ENCODE results near the gene GOSR1.
"Not testable (repeated sequence)": the region's sequence is repeated elsewhere in the genome, so short reads cannot be mapped to it uniquely, and the experiment has no call there.

Gene GOSR1

DNA sequence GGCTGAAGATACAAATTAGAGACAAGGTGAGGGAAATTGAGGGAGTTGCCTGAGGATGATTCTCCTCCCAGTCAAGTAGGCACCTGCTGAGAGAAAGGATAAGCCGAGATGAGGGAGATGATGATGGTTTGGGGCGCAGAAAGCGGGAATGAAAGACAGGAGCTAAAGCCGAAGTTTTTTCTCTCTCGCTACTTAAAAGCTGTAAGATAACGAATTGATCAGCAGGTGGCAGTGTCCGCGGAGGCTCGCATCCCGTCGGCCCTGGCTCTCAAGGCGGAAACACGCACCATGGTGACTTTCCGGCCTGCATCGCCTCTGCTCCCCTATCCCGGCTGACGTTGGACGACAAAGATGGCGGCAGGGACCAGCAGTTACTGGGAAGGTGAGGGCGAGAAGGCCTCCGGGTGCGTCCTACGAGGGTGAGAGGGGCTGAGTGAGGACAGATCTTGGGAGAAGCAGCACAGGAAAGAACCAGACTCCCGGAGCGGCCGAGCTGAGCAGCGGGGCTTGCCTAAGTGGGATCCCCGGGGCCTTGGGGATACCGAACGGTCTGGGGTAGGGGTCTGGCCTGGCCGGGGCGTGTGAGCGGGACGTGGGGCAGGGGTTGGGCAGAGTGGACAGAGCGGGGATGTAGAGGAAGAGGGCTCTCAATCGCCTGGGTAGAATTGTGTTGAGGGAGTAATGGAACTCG lies at the start of gene GOSR1:
Gene GOSR1 (plus strand): TSS at position 326 of the 691 bp plus-strand sequence. CDS start 26 bp downstream, at position 352.
- in situ Hi-C loops (cut with HindIII; ENCODE audit: low pct_ligation_motif_present, low pct_unique_long_range_greater_than_20kb, low sequenced_read_pairs): no loop called here
- peak; percentile 97 for DNase-seq

DNA sequence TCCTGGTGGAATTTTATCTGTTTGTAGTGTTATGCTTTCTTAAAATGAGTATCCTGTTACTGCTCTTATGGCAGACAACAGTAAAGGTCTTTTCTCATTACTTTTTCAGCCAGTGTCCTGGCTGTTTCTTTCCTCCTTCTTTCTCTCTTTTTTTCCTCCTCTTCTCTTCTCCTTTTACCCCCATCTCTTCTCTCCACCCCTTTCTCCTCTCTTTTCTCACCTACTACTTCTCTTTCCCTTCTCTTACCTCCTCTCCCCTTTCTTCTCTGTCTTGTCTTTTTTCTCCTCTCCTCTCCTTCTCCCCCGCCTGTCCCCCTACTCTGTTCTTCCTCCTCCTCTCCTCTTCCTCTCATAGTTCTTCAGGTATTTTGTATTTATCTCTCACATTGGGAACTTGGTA lies 49.6 kb upstream of the GOSR1 start:
- in situ Hi-C loops (cut with HindIII; ENCODE audit: low pct_ligation_motif_present, low pct_unique_long_range_greater_than_20kb, low sequenced_read_pairs): no loop called here
- no peak for DNase-seq

DNA sequence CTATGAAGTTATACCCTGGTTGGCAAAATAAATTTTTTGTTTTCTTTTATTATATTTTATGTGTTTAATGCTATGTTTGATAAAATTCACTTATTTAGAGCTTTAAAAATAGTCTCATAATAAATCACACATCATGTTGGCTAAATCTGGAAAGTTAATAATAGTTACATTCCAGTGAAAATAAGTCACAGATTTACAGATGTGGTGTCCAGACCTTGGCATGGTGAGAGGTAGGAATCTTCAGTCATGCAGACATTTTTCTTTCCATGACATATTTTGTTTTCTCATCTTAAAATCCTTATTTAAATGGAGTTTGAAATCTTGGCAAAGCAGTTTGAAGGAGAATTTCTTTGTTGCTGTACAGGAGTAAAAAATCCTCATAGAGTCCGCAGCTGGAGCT lies 48.1 kb upstream of the GOSR1 start:
- peak; percentile 16 for DNase-seq
- in situ Hi-C loops (cut with HindIII; ENCODE audit: low pct_ligation_motif_present, low pct_unique_long_range_greater_than_20kb, low sequenced_read_pairs): no loop called here

DNA sequence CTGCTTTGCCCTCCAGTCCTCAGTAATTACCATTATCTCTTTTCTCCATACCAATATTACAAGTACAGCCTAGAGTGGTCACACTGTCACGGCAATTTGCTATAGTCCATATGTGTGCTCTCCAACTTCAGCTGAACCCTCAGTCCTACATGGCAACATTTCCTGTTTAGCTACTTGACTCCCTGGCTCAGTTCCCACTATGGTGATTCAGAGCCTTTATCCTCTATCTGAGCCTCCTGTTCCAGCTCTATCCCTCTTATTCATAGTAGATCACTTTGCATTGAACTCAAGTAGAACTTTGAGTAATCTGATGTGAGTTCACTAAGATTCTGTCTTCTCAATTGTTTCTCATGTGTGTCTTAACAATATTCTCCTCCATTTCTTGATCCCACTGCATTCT lies 43.7 kb upstream of the GOSR1 start:
- DNase-seq: peak; percentile 81
- in situ Hi-C loops (cut with HindIII; ENCODE audit: low pct_ligation_motif_present, low pct_unique_long_range_greater_than_20kb, low sequenced_read_pairs): no loop called here

DNA sequence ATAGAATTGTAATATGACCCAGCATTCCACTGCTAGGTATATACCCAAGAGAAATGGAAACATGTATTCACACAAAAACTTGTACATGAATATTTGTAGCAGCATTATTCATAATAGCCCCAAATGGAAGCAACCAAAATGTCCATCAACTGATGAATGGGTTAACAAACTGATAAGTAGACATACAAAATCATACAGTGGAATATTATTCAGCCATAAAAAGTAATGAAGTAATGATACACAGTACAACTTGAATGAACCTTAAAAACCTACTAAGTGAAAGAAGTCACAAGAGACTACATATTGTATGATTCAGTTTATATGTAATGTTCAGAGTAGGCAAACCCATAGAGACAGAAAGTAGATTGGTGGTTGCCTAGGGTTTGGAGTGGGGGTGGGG lies 40.5 kb upstream of the GOSR1 start:
- in situ Hi-C loops (cut with HindIII; ENCODE audit: low pct_ligation_motif_present, low pct_unique_long_range_greater_than_20kb, low sequenced_read_pairs): no loop called here
- no peak for DNase-seq

DNA sequence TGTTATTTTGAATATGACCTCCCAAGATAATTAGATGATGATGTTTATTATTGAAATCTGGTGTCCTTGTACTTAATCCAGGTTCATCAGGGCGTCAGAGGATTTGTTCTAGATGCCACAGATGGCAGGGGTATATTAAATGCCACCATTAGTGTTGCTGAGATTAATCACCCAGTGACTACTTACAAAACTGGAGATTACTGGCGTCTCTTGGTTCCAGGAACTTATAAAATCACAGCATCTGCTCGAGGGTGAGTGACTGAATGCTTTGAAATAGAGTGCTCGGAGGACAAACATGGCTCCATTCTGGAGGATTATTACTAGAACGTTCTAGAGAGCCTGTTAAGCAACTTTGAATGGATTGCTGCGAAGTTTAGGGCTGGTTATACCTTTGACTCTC lies 33.5 kb upstream of the GOSR1 start:
- in situ Hi-C loops (cut with HindIII; ENCODE audit: low pct_ligation_motif_present, low pct_unique_long_range_greater_than_20kb, low sequenced_read_pairs): no loop called here
- DNase-seq: no peak

DNA sequence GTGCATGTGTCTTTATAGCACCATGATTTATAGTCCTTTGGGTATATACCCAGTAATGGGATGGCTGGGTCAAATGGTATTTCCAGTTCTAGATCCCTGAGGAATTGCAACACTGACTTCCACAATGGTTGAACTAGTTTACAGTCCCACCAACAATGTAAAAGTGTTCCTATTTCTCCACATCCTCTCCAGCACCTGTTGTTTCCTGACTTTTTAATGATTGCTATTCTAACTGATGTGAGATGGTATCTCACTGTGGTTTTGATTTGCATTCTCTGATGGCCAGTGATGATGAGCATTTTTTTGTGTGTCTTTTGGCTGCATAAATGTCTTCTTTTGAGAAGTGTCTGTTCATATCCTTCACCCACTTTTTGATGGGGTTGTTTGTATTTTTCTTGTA lies 30.6 kb upstream of the GOSR1 start:
- in situ Hi-C loops (cut with HindIII; ENCODE audit: low pct_ligation_motif_present, low pct_unique_long_range_greater_than_20kb, low sequenced_read_pairs); DNase-seq: not testable (repeated sequence)

DNA sequence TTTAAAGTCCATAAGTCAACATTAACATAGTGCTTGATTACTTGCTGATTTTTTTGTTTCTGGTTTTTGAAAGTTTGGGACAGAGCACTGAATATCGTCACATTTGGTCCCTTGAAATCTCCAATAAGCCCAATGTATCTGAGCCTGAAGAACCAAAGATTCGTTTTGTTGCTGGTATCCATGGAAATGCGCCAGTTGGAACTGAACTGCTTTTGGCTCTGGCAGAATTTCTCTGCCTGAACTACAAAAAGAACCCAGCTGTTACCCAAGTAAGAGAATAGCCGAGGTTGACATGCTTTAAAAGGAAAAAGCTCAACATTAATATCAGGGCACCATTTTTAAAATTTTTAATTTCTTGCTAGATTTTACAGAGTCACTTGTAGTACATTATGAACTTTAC lies 27.7 kb upstream of the GOSR1 start:
- in situ Hi-C loops (cut with HindIII; ENCODE audit: low pct_ligation_motif_present, low pct_unique_long_range_greater_than_20kb, low sequenced_read_pairs): no loop called here
- no peak for DNase-seq

DNA sequence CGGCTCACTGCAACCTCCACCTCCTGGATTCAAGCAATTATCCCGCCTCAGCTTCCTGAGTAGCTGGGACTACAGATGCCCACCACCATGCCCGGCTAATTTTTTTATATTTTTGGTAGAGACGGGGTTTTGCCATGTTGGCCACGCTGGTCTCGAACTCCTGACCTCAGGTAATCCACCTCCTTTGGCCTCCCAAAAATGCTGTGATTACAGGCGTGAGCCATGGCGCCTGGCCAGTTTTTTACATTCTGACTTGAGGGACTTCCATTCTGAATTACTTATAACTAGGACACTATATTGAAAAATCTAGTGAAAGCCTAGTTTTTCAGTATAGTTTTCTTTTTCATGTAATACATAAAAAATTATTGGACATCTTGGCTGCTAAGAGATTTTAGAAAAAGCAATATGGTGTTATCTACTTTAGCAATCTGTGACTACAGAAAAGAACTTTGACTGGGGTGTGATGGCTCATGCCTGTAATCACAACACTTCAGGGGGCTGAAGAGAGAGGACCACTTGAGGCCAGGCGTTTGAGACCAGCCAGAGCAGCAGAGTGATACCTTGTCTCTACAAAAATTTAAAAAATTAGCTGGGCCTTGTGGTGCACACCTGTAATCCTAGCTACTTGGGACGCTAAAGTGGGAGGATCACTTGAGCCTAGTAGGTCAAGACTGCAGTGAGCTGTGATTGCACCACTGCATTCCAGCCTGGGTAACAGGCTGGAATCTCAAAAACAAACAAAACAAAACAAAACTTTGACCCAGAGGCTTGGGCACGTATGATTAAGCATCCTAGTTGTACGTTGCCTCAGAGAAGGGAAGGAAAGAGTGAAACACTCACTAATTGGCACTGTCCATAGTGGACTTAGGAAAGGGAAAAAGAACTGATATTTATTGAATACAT lies 26.8 kb upstream of the GOSR1 start:
- DNase-seq: no peak
- in situ Hi-C loops (cut with HindIII; ENCODE audit: low pct_ligation_motif_present, low pct_unique_long_range_greater_than_20kb, low sequenced_read_pairs): no loop called here

DNA sequence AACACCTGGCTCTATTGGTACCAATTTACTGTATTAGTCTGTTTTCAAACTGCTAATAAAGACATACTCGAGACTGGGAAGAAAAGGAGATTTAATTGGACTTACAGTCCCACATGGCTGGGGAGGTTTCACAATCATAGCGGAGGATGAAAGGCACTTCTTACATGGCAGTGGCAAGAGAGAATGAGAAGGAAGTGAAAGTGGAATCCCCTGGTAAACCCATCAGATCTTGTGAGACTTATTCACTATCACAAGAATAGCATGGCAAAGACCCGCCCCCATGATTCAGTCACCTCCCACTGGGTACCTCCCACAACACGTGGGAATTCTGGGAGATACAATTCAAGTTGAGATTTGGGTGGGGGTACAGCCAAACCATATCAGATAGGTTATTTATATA lies 22.6 kb upstream of the GOSR1 start:
- in situ Hi-C loops (cut with HindIII; ENCODE audit: low pct_ligation_motif_present, low pct_unique_long_range_greater_than_20kb, low sequenced_read_pairs): no loop called here

DNA sequence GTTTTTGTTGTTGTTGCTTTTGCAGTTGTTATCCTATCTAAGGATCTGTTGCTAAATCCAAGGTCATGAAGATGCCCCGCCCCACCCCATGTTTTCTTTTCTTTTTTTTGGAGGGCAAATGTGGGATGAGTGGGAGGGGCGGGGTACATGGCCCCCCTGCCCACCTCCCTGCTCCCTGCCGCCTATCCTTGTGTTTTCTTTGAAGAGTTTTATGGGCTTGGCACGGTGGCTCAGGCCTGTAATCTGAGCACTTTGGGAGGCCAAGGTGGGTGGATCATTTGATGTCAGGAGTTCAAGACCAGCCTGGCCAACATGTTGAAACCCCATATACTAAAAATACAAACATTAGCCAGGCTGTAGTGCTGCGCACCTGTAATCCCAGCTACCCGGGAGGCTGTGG lies 18.8 kb upstream of the GOSR1 start:
- in situ Hi-C loops (cut with HindIII; ENCODE audit: low pct_ligation_motif_present, low pct_unique_long_range_greater_than_20kb, low sequenced_read_pairs): no loop called here
- no peak for DNase-seq

More for the DNA sequence above, 22.6 kb upstream of the GOSR1 start:
- no peak for DNase-seq

DNA sequence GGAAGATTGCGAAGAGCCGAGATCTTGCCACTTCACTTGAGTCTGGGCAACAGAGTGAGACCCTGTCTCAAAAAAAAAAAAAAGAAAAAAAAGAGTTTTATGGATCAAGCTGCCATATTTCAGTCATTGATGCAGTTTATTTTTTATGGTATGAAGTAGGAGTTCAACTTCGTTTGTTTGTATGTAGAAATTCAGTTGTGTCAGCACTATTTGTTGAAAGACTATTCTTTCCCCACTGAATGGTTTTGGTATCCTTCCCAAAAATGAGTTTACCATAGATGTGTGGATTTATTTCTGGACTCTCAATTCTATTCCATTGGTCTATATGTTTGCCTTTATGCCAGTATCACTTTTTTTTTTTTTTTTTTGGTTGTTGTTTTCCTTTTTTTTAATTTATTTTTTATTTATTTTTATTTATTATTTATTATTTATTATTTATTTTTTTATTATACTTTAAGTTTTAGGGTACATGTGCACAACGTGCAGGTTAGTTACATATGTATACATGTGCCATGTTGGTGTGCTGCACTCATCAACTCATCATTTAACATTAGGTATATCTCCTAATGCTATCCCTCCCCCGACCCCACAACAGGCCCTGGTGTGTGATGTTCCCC lies 18.3 kb upstream of the GOSR1 start:
- in situ Hi-C loops (cut with HindIII; ENCODE audit: low pct_ligation_motif_present, low pct_unique_long_range_greater_than_20kb, low sequenced_read_pairs); DNase-seq: not testable (repeated sequence)

DNA sequence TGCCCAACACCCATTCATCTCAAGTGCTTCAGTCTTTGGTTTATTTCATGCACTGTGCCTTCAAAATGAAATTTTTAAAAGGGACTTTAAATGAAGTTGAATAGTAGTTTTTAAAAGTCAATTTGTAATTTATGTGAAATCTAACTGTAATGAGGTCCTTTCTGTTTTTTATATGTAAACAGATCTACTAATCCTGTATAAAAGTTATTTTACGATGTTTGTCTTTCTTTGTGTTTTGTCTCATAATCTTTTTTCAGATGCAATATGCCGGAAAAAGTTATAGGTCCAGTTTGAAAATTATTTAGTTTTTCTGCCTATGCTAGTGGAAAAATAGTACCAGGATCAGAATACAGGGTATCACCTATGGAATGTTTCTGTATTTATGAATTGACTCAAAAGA lies 8.7 kb upstream of the GOSR1 start:
- no peak for DNase-seq
- in situ Hi-C loops (cut with HindIII; ENCODE audit: low pct_ligation_motif_present, low pct_unique_long_range_greater_than_20kb, low sequenced_read_pairs): no loop called here

DNA sequence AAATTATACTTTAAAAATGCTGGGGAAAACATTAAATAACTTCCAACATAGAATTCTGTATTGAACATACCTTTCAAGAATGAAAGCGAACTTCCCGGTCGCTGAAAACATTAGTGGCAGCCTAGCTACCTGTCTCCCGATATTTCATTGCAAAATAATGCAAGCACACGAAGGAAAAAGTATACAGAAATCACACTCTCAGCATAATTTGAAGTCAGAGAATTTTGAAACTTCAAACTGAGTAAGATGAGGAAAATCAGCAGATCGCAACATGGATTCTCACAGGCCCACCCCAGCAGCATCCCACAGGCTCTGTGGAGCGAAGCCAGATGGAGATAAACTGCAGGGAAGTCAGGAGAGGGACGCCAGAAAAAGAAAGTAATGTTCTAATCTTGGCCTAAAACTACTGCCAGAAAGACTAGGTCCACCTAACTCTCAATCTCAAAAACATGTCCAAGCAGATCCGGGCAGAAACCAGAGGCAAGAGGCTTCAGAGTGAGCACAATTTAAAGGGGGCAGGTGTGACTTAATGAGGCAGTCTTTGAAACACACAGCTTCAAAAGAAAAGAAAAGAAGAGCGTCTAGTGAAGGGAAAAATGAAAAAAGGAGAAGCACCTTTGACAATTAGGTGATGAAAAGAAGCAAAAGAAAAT lies 4.8 kb upstream of the GOSR1 start:
- in situ Hi-C loops (cut with HindIII; ENCODE audit: low pct_ligation_motif_present, low pct_unique_long_range_greater_than_20kb, low sequenced_read_pairs): no loop called here

DNA sequence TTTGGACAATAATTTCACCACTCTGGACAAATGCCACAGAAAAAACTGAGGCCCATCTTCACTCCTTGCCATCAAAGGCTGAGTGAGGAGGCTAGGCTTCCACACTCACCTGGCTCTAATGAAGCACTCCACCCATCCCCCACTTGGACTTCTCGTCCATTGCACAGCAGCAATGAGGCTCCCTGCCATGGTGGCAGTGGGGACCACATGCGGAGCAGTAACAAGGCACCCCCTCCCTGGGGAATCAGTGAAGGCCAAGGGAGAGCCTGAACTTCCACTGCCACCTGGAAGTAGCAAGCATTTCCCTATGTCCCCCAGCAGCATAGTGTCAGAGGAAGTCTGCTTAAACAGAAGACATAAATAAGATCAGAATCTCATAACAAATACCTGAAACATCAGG lies 2.0 kb upstream of the GOSR1 start:
- DNase-seq: no peak
- in situ Hi-C loops (cut with HindIII; ENCODE audit: low pct_ligation_motif_present, low pct_unique_long_range_greater_than_20kb, low sequenced_read_pairs): no loop called here

More for the DNA sequence above, 4.8 kb upstream of the GOSR1 start:
- no peak for DNase-seq

DNA sequence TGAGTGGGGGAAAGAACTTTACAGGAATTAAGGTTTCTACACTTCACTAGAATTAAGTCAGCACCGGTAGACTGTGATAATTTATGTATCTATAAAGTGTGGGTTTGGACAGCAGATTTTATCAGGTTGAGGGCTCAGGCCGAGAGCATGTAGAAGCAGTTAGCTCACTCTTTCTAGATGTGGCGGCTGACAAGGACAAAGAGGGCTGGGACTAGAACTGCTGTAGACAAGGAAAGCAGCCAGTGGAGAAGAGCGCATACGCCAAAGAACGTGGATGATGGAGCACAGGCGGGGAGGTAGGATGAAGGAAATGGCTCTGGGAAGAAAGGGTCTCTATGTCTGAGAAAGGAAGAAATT lies 504 bp upstream of the GOSR1 start:
- DNase-seq: no peak
- in situ Hi-C loops (cut with HindIII; ENCODE audit: low pct_ligation_motif_present, low pct_unique_long_range_greater_than_20kb, low sequenced_read_pairs): no loop called here

DNA sequence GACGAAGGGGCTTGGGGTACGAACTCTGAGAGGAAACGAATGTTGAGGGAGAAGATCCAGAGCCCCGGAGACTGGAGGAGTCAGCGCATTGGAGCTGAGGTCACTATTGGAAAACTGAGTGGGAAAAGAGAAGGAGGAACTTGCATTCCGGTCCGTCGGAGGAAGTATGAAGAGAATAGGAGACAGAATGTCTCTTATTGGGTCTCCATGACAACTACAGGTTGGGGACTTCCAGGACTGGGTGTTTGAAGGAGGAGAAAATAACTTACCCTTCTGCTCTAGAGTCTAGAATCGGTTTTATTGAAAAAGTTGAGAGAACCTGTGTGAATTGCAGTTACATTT lies 537 bp downstream of the GOSR1 start:
- in situ Hi-C loops (cut with HindIII; ENCODE audit: low pct_ligation_motif_present, low pct_unique_long_range_greater_than_20kb, low sequenced_read_pairs): no loop called here
- DNase-seq: peak; percentile 44

DNA sequence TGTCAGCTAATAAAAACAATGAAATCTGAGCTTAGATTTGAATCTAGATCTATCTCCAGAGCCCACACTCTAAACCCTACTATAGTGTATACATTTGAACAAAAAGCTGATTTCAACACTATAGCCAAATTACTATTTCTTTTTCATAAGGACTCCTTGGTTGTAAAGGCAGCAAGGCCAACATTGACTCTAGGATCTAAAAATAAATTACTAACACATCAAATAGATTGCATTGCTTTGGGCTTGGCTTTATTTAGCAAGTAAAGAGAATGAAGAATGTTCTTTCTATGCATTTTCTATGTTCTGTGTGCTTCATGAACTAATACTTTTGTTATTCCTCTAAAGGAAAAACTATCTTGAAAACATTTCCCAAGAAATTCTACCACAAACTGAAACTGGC lies 5.3 kb downstream of the GOSR1 start:
- in situ Hi-C loops (cut with HindIII; ENCODE audit: low pct_ligation_motif_present, low pct_unique_long_range_greater_than_20kb, low sequenced_read_pairs): no loop called here
- DNase-seq: no peak

DNA sequence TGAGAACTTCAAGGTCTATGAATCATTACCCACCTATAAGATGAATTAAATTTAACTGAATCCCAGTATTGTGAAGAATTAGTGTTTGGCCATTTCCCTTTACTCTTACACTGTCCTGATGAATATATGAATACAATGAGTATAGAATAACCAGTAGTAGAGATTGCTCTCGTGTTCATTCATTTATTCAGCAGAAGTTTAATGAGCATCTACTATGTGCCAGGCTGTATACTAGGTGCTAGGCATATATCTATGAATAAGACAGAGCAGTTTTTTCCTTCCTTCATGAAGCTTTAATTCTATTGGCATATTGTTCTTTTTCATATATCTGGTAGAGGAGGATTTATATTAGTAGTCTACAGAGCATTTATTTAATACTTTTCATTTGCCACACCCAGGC lies 6.0 kb downstream of the GOSR1 start:
- in situ Hi-C loops (cut with HindIII; ENCODE audit: low pct_ligation_motif_present, low pct_unique_long_range_greater_than_20kb, low sequenced_read_pairs): no loop called here

More for the DNA sequence above, 6.0 kb downstream of the GOSR1 start:
- no peak for DNase-seq

All from ACHN (cell line).